Measurements from ENCODE around the gene PRR30.
"Not testable (repeated sequence)": the region's sequence is repeated elsewhere in the genome, so short reads cannot be mapped to it uniquely, and the experiment has no call there.

The PRR30 gene

DNA sequence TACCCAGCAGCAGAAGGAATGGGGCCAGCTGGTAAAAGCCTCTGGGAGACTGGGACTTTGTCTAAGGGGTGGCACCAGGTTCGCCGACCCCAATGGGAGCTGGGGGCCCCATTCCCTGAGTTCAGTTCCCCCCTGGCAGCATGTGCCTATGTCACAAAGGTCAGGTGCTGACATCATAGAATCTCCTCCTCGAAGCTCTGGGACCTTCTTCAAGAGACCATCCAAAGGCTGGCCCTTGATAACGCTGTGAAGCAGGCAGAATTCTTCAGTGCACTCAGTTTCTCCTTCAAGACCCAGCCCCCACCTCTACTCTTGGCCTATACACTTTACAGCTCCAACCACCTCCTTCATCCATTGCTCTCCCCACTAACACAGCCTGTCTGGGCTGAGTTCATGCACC lies at the start of gene PRR30:
PRR30 (minus strand) TSS at position 101 of the 400 bp plus-strand sequence. CDS start 1,081 bp downstream, outside the sequence.
- DNase-seq: no peak

DNA sequence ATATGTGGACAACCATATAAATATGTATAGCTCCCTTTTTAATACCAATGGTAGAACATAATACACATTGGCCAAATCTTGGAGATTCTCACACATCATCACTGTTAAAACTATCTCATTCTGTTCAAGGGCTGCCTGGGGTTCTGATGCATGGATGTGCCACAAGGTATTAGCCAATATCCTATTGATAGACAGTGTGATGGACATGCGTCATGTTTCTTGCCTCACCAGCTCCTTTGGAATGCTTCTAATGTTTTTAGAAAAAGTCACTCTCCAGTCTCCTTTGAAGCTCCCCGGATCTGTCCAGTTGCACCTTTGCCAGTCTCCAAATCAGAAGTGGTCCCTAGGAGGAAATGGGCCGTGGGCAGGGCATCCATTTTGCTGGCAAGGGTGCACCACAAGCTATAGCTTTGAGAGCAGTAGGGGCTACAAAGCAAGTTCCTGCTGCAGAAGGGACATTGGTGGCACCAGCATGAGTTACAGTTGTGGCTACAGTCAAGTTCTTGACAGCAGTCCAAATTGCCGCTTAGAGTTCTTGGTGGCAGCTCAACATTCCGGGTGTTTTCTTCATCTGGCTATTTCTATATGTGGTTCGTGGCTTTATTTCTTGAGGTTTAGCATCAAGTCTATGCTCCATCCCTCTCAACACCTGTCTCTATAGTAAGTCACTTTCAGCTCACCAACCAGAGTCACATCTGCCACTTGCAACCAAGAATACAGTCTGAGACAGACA lies 47.6 kb upstream of the PRR30 start:
- DNase-seq: no peak

DNA sequence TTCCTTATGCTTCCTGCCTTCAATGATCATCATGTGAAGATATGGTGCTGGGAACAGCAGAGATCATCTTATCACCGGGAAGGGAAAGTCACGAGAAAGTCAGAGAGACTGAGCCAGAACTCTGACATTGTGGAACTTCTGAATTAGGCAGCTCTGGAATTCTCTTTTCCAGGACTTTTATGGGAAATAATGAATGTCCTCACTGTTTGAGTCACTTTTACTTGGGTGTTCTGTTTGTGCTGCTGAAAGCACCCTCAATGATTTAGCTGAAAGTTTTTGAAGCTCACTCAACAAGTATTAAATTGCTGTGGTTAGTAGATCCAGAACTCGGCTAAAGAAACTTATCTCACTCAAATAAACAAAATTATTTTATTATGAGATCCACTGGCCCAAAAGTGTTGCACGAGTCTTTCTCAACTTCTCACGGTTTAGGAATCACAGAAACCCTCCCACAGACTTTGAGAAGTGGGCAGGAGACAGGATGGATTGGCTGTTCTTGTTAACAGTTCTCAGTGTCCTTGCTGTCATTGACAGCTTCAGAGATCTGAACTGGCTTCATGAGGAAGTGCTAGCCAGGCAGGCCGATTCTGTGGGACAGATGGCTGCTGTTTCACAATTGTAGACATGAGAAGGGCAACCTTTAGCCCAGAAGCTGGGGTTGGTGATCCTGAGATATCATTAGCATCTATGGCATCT lies 46.3 kb upstream of the PRR30 start:
- DNase-seq: peak; percentile 66 to 78

DNA sequence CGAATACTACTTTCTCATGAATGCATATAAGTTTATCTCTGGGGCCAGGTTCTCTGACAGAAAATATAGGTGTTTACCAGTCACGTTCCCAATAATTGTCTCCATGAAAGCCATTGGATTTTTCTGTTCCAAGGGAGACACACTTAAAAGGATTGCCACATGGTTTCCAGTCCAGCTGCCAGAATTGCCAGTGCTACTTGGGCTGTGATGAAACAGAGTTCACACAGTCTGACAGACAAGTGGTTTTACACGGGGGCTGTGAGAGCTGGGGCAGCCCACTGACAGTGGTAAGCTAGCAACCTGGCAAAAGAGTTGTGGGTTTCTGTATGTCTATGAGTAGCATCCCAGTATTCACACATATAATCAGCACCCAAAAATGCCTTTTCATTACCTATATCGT lies 44.9 kb upstream of the PRR30 start:
- no peak for DNase-seq

DNA sequence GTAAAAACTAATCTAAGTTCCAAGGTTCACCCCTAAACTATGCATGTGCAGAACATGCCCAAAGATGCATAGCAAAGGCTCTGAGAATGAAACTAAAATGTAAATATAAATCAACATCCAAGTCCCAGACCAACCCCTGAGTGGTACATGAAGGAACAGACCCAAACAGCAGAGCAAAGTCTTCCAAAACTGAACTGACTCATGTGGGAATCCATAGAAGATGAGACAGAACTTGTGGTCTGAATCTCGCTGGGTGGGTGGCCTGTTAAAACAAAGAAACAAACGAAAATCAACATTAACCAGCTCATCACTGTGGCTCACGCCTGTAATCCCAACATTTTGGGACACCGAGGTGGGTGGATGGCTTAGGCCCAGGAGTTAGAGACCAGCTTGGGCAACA lies 43.1 kb upstream of the PRR30 start:
- DNase-seq: no peak

DNA sequence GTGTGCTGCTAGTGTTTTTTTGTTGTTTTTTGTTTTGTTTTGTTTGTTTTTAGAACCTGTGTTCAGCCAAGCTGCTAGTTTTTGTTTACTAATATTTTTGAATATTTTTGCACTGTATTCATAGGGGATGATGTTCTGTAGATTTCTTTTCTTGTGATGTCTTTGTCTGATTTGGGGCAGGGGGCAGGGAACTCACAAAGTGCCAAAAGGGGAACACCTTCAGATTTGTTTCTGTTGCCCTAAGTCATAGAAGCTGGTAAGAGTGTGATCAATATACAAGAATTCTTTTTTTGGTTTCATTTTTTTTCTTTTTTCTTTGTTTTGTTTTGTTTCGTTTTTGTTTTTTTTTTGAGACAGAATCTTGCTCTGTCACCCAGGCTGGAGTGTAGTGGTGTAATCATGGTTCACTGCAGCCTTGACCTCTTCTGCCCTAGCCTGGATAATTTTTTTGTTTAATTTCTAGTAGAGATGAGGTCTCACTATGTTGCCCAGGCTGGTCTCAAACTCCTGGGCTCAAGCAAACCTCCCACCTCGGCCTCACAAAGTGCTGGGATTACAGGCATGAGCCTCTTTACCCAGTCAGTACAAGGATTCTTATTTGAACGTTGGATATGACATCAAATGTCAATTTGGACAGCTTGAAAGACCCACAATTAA lies 40.3 kb upstream of the PRR30 start:
- no peak for DNase-seq

DNA sequence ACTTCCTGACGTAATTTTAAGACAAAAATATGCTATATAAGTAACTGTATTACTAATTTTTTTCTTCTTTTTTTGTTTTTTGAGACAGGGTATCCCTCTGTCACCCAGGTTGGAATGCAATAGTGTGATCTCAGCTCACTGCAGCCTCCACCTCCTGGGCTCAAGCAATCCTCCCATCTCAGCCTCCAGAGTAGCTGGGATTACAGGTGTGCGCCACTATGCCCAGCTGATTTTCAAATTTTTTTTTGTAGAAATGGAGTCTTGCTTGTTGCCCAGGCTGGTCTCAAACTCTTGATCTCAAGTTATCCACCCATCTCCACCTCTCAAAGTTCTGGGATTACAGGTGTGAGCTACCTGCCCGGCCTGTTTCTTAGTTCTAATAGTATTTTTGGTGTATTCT lies 39.3 kb upstream of the PRR30 start:
- DNase-seq: no peak

DNA sequence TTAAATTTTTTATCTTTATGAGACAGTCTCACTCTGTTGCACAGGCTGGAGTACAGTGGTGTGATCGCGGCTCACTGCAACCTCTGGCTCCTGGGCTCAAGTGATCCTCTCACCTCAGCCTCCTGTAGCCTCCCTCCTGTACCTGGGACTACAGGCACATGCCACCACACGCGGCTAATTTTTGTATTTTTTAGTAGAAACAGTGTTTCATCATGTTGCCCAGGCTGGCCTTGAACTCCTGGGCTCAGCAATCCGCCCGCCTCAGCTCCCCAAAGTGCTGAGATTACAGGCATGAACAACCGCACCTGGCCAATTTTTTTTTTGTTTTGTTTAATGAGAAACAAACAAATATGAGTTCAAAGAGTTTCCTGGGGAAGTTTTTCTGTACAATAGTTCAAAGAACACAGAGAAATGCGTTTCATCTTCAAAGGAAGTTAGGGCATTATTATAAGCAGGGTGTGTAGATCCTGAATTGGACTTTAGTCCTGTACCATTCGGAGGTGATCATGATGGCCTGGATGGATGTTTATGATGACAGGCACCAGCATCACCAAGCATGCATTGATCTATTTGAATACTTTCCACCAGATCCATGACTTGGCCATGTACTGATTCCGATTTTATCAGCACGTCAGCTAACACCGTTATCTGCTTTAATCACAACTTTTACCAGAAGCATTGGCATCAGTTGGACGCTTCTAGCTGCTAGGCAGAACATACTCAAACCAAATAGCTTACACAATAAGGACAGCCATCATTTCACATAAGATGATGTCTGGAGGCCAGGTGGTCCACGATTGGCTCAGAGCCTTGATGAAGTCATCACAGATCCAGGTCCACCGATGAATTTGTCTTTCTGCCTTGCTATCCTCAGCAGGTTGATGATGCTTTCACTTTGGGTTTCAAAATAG lies 38.5 kb upstream of the PRR30 start:
- DNase-seq: no peak

DNA sequence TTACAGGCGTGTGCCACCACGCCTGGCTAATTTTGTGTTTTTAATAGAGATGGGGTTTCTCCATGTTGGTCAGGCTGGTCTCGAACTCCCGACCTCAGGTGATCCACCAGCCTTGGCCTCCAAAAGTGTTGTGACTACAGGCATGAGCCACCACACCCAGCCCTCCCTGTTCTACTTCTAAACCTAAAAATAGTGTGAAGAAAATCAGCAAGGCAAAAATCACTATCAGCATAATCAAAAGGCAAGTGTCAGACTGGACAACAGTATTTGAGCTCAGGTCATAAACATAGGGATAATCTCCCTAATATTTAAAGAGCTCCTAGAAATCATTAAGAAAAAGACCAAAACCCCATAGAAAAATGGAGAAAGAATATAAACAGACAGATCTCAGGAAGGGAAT lies 36.6 kb upstream of the PRR30 start:
- not testable (repeated sequence) for DNase-seq

DNA sequence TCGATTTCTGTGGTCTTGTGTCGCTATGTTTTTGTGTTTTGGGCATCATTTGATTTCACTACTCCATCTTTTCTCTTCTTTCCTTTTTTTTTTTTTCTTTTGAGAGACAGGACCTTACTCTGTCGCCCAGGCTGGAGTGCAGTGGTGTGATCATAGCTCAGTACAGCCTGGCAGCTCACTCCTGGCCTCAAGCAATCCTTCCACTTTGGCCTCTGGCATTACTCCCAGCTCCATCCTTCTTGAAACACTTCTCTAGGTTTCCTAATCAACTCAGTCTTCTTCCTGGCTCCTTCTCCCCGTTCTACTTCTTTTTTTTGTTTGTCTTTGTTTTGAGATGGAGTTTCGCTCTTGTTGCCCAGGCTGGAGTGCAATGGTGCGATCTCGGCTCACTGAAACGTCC lies 36.1 kb upstream of the PRR30 start:
- no peak for DNase-seq

DNA sequence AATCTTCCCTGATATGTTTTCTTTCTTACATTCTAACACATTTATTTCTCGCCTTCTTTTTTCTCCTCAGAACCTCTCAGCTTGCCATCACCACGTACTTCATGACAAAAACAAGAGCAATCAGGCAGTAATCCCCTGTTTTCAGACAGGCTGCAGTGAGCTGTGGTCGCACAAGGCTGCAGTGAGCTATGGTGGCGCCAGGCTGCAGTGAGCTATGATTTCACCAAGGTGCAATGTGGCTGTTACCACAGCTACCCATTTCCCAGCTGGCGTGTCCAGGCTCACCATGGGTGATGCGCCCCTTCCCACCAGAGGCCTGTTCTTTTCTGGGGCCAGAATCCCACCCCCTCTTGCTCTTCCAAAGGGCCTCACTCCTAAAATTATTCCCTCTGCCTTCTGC lies 35.4 kb upstream of the PRR30 start:
- DNase-seq: no peak

DNA sequence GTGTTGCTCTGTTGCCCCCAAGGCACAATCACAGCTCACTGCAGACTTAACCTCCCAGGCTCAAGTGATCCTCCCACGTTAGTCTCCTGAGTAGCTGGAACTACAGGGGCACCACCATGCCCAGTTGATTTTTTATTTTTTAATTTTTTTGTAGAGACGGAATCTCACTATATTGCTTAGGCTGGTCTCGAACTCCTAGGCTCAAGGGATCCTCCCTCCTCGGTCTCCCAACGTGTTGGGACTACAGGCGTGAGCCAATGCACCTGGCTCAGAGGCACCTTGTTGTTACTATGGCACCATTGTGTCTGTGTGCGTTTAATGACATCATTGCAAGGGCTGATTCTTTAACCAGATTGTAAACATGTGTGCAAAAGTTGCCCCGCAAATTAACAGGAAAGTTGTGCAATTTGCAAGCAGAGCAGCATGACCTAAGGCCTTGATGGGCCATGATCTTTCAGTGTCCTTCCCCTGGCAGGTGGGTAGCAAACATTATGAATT lies 32.2 kb upstream of the PRR30 start:
- DNase-seq: no peak

DNA sequence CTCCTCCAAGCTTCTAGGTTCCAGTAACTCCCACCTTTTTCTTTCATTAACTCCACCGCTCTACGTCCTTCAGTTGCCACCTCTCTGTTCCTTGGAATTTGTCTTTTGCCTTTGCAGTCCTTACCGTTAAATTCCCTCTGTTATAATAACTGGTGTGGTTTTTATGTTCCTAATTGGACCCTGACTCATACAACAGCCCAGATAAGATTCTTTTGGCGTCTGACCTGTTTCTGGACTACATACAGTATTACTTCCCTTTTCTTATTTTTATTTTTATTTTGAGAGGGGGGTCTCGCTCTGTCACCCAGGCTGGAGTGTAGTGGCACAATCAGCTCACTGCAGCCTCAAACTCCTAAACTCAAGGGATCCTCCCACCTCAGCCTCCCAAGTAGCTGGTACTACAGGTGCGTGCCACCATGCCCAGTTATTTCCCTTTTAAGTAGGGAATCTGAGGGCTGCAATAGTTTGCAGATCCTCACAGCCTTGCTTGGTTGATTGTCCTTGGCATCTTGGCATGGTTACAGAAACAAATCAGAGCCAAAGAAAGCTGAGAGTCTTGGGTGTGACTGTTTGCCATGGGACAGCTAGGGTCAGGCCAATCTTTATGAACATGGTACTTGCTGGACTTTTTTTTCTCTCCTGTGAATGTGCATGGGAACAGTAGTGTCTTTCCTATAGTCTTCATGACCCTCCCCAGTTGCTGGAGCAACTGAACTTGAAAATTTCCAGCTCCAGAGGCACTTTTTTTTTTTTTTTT lies 31.5 kb upstream of the PRR30 start:
- DNase-seq: no peak

DNA sequence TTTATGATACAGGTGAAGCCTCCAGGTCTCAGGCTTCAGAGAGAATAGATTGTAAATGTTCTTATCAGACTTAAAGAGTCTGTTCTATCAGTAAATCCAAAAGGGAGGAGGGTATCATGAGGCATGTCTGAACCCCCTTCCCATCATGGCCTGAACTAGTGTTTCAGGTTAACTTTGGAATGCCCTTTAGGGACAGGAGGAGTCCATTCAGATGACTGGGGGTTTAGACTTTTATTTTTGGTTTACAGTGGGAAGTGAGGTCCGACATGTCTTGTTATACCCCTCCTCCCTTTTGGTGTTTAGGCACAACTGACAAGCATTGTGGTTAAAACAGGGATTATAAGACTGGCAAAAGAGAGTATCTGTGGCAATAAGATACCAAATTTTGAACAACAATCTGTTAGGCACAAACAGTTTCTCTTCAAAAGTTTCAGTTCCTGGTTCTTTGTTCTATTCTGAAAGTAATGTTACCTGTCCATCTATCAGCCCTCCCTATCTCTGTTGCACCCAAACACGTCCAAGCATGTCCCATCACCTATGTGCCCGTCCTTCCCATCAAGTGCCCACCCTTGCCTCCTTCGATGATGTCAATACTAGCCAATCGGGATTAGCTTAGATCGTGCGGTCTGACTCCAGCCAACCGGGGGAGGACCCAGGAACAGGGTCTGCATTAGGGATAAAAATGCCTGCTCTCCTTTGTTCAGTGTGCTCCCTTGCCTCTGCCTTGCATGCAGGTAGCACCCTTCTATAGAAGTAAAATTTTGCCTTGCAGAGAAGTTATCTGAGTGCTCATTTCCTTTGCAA lies 26.0 kb upstream of the PRR30 start:
- DNase-seq: no peak

DNA sequence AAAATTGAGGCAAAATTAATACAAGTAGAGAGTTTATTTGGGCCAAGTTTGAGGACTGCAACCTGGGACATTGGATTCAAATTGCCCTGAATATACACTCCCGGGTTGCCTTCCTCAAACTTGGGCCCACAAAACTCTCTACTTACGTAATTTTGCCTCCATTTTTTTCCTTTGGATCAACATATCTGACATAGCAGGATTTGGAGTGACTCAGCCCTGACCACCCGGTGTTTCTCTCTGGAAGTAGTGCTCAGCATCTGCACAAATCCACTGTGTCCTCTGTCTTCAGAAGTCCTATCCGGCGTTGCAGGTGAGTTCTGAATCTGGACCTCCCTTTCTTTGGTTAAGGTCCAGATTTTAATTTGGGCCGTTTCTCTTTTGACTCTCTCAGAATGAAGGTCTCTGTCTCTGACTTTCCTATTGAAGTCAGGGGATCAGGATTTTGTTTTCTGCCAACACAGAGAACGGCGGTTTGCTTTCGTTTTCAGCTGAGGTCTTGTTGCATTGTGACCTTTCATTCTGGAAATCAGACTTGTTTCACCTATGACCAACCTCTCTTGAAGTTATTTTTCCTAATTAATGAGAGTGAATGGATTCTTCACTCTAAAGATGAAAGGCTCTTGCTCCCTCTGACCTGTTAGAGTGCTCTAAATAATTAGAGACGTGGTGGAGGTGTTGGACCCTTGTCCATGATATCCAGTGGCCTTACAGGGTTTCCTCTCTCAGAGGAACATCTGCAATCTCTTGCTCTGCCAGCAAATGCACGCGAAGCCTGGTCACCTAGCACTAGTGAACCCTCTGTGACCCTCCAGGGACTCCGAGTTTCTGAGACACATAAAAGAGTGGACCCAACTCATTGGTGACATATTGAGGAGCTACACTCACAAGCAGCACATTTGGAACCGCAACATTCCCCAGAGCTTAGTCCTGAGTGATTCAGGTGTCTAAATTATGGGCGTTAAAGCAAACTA lies 23.2 kb upstream of the PRR30 start:
- no peak for DNase-seq

DNA sequence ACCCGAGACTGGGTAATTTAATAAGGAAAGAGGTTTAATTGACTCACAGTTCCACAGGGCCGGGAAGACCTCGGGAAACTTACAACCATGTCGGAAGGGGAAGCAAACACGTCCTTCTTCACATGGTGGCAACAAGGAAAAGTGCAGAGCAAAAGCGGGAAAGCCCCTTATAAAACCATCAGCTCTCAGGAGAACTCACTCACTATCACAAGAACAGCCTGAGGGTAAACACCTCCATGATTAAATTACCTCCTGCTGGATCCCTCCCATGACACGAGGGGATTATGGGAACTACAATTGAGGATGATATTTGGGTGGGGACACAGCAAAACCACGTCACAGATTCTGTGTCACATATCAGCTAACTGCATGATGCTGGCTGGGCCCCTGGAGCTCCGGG lies 21.0 kb upstream of the PRR30 start:
- no peak for DNase-seq

DNA sequence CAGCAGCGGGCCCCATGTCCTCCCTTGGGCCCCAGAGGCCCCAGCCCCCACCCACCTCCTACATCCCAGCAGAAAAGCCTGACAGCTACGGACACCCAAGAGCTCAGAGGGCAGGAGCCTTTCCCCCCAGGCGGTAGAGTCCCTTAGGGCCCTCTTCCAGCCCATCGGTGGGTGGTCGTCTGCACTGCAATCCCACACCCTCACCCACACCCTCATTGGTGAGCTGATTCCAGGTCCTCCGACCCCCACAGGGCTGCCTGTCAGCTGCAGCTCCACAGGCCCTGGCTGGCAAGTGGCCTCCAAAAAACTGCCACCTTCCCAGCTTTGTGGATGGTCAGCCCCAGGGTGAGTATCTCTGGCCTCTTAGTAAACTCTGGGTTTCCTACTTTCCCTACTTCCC lies 20.1 kb upstream of the PRR30 start:
- no peak for DNase-seq

DNA sequence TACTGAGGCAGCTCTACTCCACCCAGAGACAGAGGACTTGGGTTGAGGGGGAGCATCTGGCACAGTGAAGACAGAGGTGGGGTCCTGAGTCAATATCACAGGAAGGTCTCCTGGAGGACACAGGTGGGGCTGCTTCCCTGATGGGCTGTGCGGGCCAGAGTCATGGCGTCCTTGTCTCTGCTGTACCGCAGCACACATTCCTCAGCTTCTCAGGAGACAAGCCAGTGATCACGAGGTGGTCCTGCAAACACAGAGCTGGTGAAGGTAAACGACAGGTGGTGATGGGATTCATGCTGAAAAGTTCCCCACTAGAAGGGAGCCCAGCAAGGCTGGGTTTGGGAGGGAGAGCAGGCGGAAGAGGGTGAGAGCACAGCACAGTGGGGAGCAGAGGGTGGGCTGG lies 19.3 kb upstream of the PRR30 start:
- no peak for DNase-seq

DNA sequence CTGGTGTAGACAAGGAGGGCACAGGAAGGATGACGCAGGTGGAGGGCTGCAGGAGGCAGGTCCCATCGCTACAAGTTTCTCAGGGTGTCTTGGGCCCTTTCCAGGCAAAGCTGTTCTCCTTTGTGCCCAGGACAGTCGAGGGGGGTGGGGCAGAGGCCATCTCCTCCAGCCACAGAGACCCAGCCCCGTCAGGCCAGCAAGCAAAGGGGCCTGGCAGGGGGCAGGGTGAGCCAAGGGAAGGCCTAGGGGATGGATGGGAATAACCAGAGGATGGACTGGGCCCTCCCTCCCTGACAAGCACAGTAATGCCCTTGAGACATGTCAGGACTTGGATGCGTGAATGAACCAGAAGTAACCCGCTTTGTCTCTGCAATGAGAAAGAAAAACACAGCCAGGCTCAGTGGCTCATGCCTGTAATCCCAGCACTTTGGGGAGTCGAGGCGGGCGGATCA lies 15.9 kb upstream of the PRR30 start:
- no peak for DNase-seq

DNA sequence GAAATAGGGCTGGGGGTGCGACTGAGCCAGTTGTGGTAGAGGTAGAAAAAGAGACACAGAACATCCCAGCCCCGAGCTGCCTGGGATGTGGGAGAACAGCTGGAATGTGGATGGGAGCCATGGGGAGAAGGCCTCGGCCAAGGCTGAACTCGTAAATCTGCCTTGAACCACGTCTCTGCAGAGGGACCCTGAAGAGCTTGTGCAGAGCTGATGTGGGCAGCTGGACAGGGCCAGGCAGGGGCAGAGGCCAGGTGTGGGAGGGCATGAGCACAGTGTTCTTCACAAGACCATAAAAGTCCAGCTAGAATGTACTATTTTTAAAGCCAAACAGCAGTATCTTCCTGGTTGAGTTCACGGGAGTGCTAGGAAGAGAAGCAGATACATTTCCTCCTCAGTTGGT lies 15.3 kb upstream of the PRR30 start:
- DNase-seq: no peak

All from AML-193 (cell line).